Neuronal stem cell (in vitro differentiated cells): ENCODE measurements around the gene PDE6C.

Source experiments
- DNase-seq: peaks from one replicate; pipeline ENCODE4 v3.0.0-alpha.2; 2013; ENCODE audit warnings: low spot score
- H2AFZ ChIP-seq: one replicate; pipeline ENCODE4 v1.6.1; 2013; ENCODE audit warnings: mild to moderate bottlenecking, low read length, inconsistent platforms
- H2AK5ac ChIP-seq: 2 replicates; pipeline ENCODE4 v1.6.1; 2013; ENCODE audit warnings: low read depth, mild to moderate bottlenecking, inconsistent platforms, low read length, moderate library complexity, mixed read lengths
- H2BK120ac ChIP-seq: 2 replicates; pipeline ENCODE4 v1.6.1; 2013; ENCODE audit warnings: low read depth, mild to moderate bottlenecking, inconsistent platforms, low read length, moderate library complexity, mixed read lengths
- H2BK12ac ChIP-seq: one replicate; pipeline ENCODE4 v1.6.1; 2013; ENCODE audit warnings: low read length, inconsistent platforms
- H2BK15ac ChIP-seq: 2 replicates; pipeline ENCODE4 v1.6.1; 2013; ENCODE audit warnings: mild to moderate bottlenecking, low read length, inconsistent platforms, mixed read lengths
- H2BK5ac ChIP-seq: one replicate; pipeline ENCODE4 v1.6.1; 2013; ENCODE audit warnings: inconsistent platforms, mild to moderate bottlenecking, low read length, moderate library complexity
- H3K14ac ChIP-seq: one replicate; pipeline ENCODE4 v1.6.1; 2013; ENCODE audit warnings: low read length, inconsistent platforms
- H3K18ac ChIP-seq: 2 replicates; pipeline ENCODE4 v1.6.1; 2013; ENCODE audit warnings: low read length, inconsistent platforms
- H3K23ac ChIP-seq: 2 replicates; pipeline ENCODE4 v1.6.1; 2013; ENCODE audit warnings: low read depth, mild to moderate bottlenecking, mixed read lengths, low read length, inconsistent platforms; ENCODE audit not compliant: poor library complexity
- H3K27ac ChIP-seq: replicated peaks from 3 replicates; pipeline ENCODE4 v1.5.1; 2013; ENCODE audit warnings: low read length, inconsistent platforms
- H3K27me3 ChIP-seq, 3 experiments: 2 replicates each; pipeline ENCODE4 v1.6.1; 2013; ENCODE audit warnings: low read length in 3 of 3, mild to moderate bottlenecking in 2 of 3, inconsistent platforms in 1 of 3, low read depth in 1 of 3, mixed read lengths in 1 of 3, moderate library complexity in 1 of 3; ENCODE audit not compliant: control insufficient read depth in 3 of 3, insufficient read depth in 3 of 3
- H3K36me3 ChIP-seq, 2 donors: replicated peaks in 1 of 2; 2 replicates each; pipeline ENCODE4 v1.6.1; 2013; ENCODE audit warnings: low read length in 2 of 2; ENCODE audit not compliant: control insufficient read depth in 2 of 2, insufficient read depth in 2 of 2
- H3K4ac ChIP-seq: 2 replicates; pipeline ENCODE4 v1.6.1; 2013; ENCODE audit warnings: inconsistent platforms, mild to moderate bottlenecking, low read length, moderate library complexity
- H3K4me1 ChIP-seq, 2 donors: 1 replicate in 1 of 2; 2 replicates in 1 of 2; pipeline ENCODE4 v1.6.1; 2013; ENCODE audit warnings: low read length in 2 of 2, low read depth in 1 of 2; ENCODE audit not compliant: control insufficient read depth in 2 of 2, insufficient read depth in 1 of 2
- H3K4me2 ChIP-seq: one replicate; pipeline ENCODE4 v1.6.1; 2013; ENCODE audit warnings: mild to moderate bottlenecking, low read length, inconsistent platforms; ENCODE audit not compliant: insufficient read depth, poor library complexity, severe bottlenecking
- H3K4me3 ChIP-seq, 2 donors: 2 replicates each; pipeline ENCODE4 v1.5.1; 2013; ENCODE audit warnings: low read length in 2 of 2, mild to moderate bottlenecking in 2 of 2, inconsistent platforms in 1 of 2, moderate library complexity in 1 of 2
- H3K79me1 ChIP-seq: one replicate; pipeline ENCODE4 v1.6.1; 2013; ENCODE audit warnings: low read depth, mild to moderate bottlenecking, inconsistent platforms, low read length, moderate library complexity
- H3K9ac ChIP-seq: one replicate; pipeline ENCODE4 v1.6.1; 2013; ENCODE audit warnings: mild to moderate bottlenecking, low read depth, low read length, inconsistent platforms; ENCODE audit not compliant: poor library complexity
- H3K9me3 ChIP-seq, 2 donors: replicated peaks in 1 of 2; 2 replicates each; pipeline versions ENCODE3 to v1.6.1; 2013; ENCODE audit warnings: low read length in 2 of 2, mild to moderate bottlenecking in 2 of 2, inconsistent platforms in 1 of 2, low read depth in 1 of 2, mixed read lengths in 1 of 2, moderate library complexity in 1 of 2; ENCODE audit not compliant: control insufficient read depth in 2 of 2, insufficient read depth in 1 of 2
- H4K8ac ChIP-seq: one replicate; pipeline ENCODE4 v1.6.1; 2013; ENCODE audit warnings: low read depth, mild to moderate bottlenecking, inconsistent platforms, low read length, moderate library complexity
- H4K91ac ChIP-seq: one replicate; pipeline ENCODE4 v1.6.1; 2013; ENCODE audit warnings: low read length, low read depth, mild to moderate bottlenecking, inconsistent platforms; ENCODE audit not compliant: poor library complexity
- WGBS, 2 donors: extraction: QIAGEN DNeasy Blood & Tissue Kit; methylation state at CpG; one replicate each; pipeline ENCODE4 v1.1.7; 2013; ENCODE audit warnings: missing lambda C conversion rate in 2 of 2, mixed read lengths in 1 of 2; ENCODE audit not compliant: insufficient read length in 2 of 2, insufficient replicate concordance in 1 of 2; ENCODE audit errors: extremely low coverage in 2 of 2; 5-methylcytosine and 5-hydroxymethylcytosine counted together

Gene PDE6C

GRCh38 chr10:93567277-93568104 is 44.8 kb upstream of the PDE6C start:
- Histone ChIP-seq H2BK120ac (no peak overlapping the region), H2AK5ac (no peak overlapping the region), H3K27ac (no peak overlapping the region), H2BK5ac (no peak overlapping the region), H3K4me1 (peaks cover 3% of the 10 kb centered on the region in 2 donors), H2AFZ (peak overlapping the region; percentile 69), H3K4me2 (peak overlapping the region; percentile 79), H3K14ac (no peak overlapping the region), H3K79me1 (no peaks in the 10 kb centered on the region), H3K23ac (no peak overlapping the region), H4K91ac (no peak overlapping the region), H3K18ac (peak overlapping the region; percentile 39), H3K9ac (peak overlapping the region; percentile 68), H2BK15ac (no peak overlapping the region), H3K36me3 (no peaks in the 10 kb centered on the region), H3K4me3 (peak overlapping the region in 1 of 2 donors; percentile 77), H4K8ac (no peak overlapping the region), H2BK12ac (no peak overlapping the region), H3K27me3 (peaks cover 17 to 92% (median 42%) of the 10 kb centered on the region in 3 experiments), H3K9me3 (no peaks in the 10 kb centered on the region), H3K4ac (no peak overlapping the region)
- no peak for DNase-seq
- no CpG with 5 or more reads among the region's 33 CpGs for WGBS, 2 donors

DNA sequence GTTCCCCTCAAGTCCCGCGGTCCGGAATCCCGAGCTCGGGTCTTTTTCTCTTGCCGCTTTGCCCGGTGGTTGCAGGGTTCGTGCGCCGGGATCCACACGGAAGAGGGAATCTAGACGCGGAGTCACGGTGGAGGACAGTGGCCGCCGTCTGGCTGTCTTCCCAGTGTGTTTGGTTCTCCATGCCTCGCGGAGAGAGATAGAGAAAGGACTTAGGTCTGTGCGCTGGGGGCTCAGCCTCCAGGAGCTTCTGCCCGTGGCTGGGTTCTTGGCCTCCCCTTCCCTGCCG is 44.3 kb upstream of the PDE6C start:
- Histone ChIP-seq H3K4ac (no peak overlapping the region), H3K18ac (no peak overlapping the region), H3K4me1 (peaks cover 3% of the 10 kb centered on the region in 2 donors), H2BK12ac (no peak overlapping the region), H3K79me1 (no peaks in the 10 kb centered on the region), H3K9me3 (no peaks in the 10 kb centered on the region), H3K4me3 (no peak overlapping the region), H3K14ac (no peak overlapping the region), H3K9ac (no peak overlapping the region), H2BK15ac (no peak overlapping the region), H3K36me3 (no peaks in the 10 kb centered on the region), H3K23ac (no peak overlapping the region), H3K27me3 (peaks cover 17 to 94% (median 42%) of the 10 kb centered on the region in 3 experiments), H4K91ac (no peak overlapping the region), H2BK5ac (no peak overlapping the region), H4K8ac (no peak overlapping the region), H2BK120ac (no peak overlapping the region), H3K4me2 (no peak overlapping the region), H2AK5ac (no peak overlapping the region), H3K27ac (no peak overlapping the region), H2AFZ (no peak overlapping the region)
- WGBS, 2 donors, result no CpG with 5 or more reads among the region's 21 CpGs
- no peak for DNase-seq

- Histone ChIP-seq H3K9me3 (no peaks in the 10 kb centered on the region), H2AK5ac (no peak overlapping the region), H3K4me3 (no peak overlapping the region), H2AFZ (no peak overlapping the region), H3K9ac (no peak overlapping the region), H2BK15ac (no peak overlapping the region), H3K4ac (no peak overlapping the region), H2BK120ac (no peak overlapping the region), H3K36me3 (no peaks in the 10 kb centered on the region), H3K79me1 (no peaks in the 10 kb centered on the region), H3K4me2 (no peak overlapping the region), H2BK12ac (no peak overlapping the region), H3K18ac (no peak overlapping the region), H3K4me1 (peaks cover 3% of the 10 kb centered on the region in 2 donors), H3K27me3 (peaks cover 17 to 93% (median 39%) of the 10 kb centered on the region in 3 experiments), H4K91ac (no peak overlapping the region), H4K8ac (no peak overlapping the region), H3K27ac (no peak overlapping the region), H3K23ac (no peak overlapping the region), H3K14ac (no peak overlapping the region), H2BK5ac (no peak overlapping the region)
- no CpG with 5 or more reads among the region's 3 CpGs for WGBS, 2 donors
- no peak for DNase-seq
Observed at GRCh38 chr10:93570383-93570782, 42.0 kb upstream of the PDE6C start.

- no peak for DNase-seq
- H3K4me2 ChIP-seq, result no peak overlapping the region
- H2AFZ ChIP-seq, result no peak overlapping the region
- WGBS, 2 donors, result no CpG with 5 or more reads among the region's 2 CpGs
- no peak overlapping the region for H4K91ac ChIP-seq
- H3K18ac ChIP-seq, result no peak overlapping the region
- H3K14ac ChIP-seq, result no peak overlapping the region
- no peak overlapping the region for H3K4ac ChIP-seq
- H2BK5ac ChIP-seq, result no peak overlapping the region
- peaks cover 9 to 88% (median 20%) of the 10 kb centered on the region in 3 experiments for H3K27me3 ChIP-seq
- H2BK15ac ChIP-seq, result no peak overlapping the region
- H3K4me3 ChIP-seq, result no peak overlapping the region
- no peak overlapping the region for H3K9ac ChIP-seq
- H2BK120ac ChIP-seq, result no peak overlapping the region
- H3K79me1 ChIP-seq, result no peaks in the 10 kb centered on the region
- H3K4me1 ChIP-seq, result peaks cover 0 to 3% of the 10 kb centered on the region in 2 donors
- H3K27ac ChIP-seq, result no peak overlapping the region
- no peaks in the 10 kb centered on the region for H3K9me3 ChIP-seq
- no peak overlapping the region for H4K8ac ChIP-seq
- no peak overlapping the region for H2BK12ac ChIP-seq
- H3K36me3 ChIP-seq, result no peaks in the 10 kb centered on the region
- H3K23ac ChIP-seq, result no peak overlapping the region
- no peak overlapping the region for H2AK5ac ChIP-seq
Observed at GRCh38 chr10:93572606-93573005, 39.7 kb upstream of the PDE6C start.
